ENCODE measurements around the gene BMP2K. TPM values are rescaled to one million over a fixed set of nuclear protein-coding genes. Genes with fewer than 3 reads are reported as not detected.

Gene BMP2K
- total and polyA plus RNA-seq, 2 experiments from 2014 or later, result 8.2 to 32.5 TPM

GRCh38 chr4:78949735-78950134 is 173.6 kb downstream of the BMP2K start (continued):
- TF ChIP-seq ZNF462 (CRISPR knock-in tag; IDR thresholded peaks at IDR 0.05) (no peak), CREB1 (CRISPR knock-in tag; IDR thresholded peaks at IDR 0.05; ENCODE audit: low read depth) (no peak)

GRCh38 chr4:78951862-78952472 is 175.8 kb downstream of the BMP2K start:
- Histone ChIP-seq H2AFZ (no peak overlapping the region), H3K79me2 (replicated peaks; ENCODE audit: insufficient read depth) (no peaks in the 10 kb centered on the region), H3K9me2 (ENCODE audit: insufficient read depth) (no peaks in the 10 kb centered on the region), H3K36me3 (ENCODE audit: insufficient read depth) (no peaks in the 10 kb centered on the region), H3K4me2 (no peak overlapping the region), H3K27me3 (ENCODE audit: insufficient read depth) (no peaks in the 10 kb centered on the region), H3K4me1 (ENCODE audit: insufficient read depth) (no peaks in the 10 kb centered on the region), H4K20me1 (replicated peaks; ENCODE audit: insufficient read depth) (no peaks in the 10 kb centered on the region), H3F3A (replicated peaks; ENCODE audit: low read depth) (no peaks in the 10 kb centered on the region), H3K27ac (ENCODE audit: low read depth) (no peak overlapping the region), H3K4me3 (no peak overlapping the region)
- H3K36me3 Mint-ChIP-seq (ENCODE audit: low read depth), result no peaks in the 10 kb centered on the region
- no peaks in the 10 kb centered on the region; the same call in 2 of the 3 replicates for H3K9me3 Mint-ChIP-seq
- DNase-seq (ENCODE audit: low spot score) (peak; percentile 60), ATAC-seq (peak; percentile 56)
- TF ChIP-seq REST (IDR thresholded peaks at IDR 0.05; ENCODE audit: unreplicated experiment) (no peak), ETS1 (IDR thresholded peaks at IDR 0.05) (no peak), EZH2 (IDR thresholded peaks at IDR 0.05; ENCODE audit: low read depth, unreplicated experiment) (no peak), CTCF (conservative IDR thresholded peaks at IDR 0.05; ENCODE audit: low read depth in 2 of 2) (peak; percentile 83 to 84)
- peaks cover 2% of the 10 kb centered on the region for H3K27me3 Mint-ChIP-seq (ENCODE audit: insufficient read depth, low read depth, poor library complexity)
- H3K4me3 Mint-ChIP-seq, result no peak overlapping the region
- no peaks in the 10 kb centered on the region for H3K4me1 Mint-ChIP-seq
- no peak overlapping the region for H3K27ac Mint-ChIP-seq

All from GM23338 (cell line).